GM18867 (cell line): ENCODE results near the gene HIP1.
"Not testable (repeated sequence)": the region's sequence is repeated elsewhere in the genome, so short reads cannot be mapped to it uniquely, and the experiment has no call there.

Experiments used
- ATAC-seq: cut with Tn5 transposase; IDR thresholded peaks from one replicate; pipeline ENCODE4 v1.9.1; 2021; ENCODE audit warnings: mild to moderate bottlenecking, moderate library complexity; ENCODE audit not compliant: unreplicated experiment

HIP1 gene

DNA sequence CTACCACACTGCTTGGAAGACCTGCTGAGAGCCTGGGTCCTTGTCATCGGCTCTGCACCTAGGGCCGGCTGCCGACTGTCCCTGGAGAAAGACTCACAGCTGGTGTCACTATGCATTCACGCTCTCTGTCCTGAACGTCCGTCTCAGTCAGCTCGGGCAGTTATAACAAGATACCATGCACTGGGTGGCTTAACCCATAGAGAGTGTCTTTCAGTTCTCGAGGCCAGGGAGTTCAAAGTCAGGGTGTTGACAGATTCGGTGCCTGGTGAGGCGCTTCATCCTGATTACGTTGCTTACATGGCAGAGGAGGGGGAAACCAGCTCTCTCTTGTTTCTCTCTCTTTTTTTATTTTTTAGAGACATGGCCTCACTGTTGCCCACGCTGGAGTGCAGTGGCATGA, 155.5 kb downstream of the HIP1 start:
- ATAC-seq = no peak

DNA sequence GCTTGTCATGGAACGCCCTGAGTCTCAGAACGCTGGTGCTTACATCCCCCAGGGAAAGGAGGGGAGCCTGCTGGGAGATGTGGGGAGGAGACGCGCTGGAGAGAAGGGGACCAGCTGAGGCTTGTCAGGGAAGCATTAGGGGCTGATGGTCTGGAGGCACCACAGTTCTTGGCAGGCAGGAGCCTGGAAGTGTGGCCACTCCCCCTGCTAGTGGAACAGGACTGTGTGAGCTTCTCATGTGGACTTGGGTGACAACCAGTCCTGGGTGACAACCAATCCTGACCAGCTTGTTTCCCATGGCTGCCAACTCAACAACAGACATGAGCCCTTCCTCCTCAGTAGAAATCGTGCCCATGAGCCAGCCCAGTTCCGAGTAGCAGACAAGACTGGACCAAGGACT, 158.8 kb downstream of the HIP1 start:
- ATAC-seq = no peak

DNA sequence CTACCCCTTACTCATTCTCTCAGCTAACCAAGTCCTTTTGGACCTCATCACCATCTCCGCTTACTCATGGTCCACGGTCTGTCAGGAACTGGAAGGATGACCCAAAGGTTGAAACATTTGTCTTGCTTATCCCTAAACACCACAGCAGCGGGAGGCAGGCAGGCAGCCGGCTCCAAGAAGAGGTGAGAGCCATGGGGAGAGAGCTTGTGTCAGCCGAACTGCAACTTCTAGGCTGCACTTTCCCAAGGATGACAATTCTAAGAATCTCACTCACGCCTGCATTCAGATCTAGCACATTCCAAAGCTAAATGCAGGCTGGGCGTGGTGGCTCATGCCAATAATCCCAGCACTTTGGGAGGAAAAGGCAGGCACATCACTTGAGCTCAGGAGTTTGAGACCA, 160.7 kb downstream of the HIP1 start:
- ATAC-seq = no peak

DNA sequence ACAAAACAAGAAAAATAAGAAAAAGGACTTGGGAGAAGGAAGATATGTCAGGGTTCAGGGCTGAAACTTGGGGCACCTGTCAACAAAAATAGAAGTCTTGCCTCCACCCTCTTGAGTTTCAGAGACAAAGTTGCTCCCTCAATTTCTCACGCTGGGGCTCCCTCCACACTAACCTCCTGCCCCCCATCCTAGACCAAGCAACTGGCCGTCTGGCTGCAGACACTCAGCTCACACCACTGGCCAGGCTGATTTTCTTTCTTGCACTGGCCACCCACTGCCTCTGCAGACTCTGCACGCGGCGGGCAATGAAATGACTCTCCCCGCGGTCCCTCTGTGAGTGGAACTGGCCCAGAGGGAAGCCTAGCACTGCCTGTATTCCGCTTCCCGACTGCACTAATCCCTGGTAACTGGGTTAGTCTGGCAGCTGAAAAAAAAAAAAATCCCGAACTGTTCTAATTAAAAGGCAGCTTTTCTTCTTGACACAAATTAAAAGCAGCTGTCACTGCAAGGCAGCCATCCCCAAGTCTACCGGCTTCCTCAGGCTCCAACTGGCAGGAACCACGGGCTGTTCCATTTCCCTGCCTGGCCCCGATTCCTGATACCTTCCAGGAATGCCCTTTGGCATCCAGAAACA, 163.1 kb downstream of the HIP1 start:
- ATAC-seq = no peak

DNA sequence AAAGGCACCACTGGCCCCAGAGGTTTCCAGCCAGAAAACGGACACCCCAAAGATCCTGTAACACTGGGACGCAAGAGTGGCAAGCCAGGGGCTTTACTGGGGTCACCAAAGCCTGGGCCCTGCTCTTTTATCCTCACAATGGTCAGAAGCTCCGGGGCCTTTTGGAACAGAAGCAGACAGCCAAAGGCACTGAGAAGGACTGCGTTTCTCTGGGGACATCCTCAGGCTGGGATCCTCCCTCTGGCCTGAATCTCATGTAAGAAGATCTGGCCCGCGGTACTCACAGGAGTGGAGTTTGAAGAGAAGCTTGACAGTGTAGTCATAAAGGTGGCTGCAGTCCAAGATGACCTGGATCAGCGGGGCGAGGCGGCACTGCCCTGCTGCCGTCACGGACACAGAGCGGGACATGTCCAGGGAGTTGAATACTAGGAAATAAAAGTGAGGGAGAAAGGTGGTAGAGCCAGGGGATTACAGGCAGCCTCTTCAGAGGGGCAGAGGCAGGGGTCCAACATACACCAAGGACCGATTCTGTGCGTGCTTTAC, 165.2 kb downstream of the HIP1 start:
- no peak for ATAC-seq

- ATAC-seq = no peak
Measured at GRCh38 chr7:75572814-75573213, 165.9 kb downstream of the HIP1 start.

- ATAC-seq = no peak
Measured at GRCh38 chr7:75572396-75572795, 166.3 kb downstream of the HIP1 start.

GRCh38 chr7:75571209-75571608, 167.5 kb downstream of the HIP1 start:
- ATAC-seq = no peak

DNA sequence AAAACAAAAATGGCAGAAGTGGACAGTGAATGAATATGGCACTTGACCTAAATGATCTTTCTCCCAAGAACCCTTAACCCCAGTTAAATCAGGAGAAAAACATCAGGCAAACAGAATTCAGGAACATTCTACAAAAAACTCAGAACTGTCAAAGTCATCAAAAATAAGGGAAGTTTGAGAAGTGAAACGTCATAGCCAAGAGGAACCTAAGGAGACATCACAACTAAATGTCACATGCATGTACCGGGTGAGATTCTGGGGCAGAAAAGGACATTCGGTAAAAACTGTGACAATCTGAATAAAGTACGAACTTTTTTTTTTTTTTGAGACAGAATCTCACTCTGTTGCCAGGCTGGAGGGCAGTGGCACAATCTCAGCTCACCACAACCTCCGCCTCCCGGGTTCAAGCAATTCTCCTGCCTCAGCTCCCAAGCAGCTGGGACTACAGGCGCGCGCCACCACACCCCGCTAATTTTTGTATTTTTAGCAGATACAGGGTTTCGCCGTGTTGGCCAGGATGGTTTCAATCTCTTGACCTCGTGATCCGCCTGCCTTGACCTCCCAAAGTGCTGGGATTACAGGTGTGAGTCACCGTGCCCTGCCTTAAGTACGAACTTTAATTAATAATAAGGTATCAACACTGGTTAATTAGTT, 169.0 kb downstream of the HIP1 start:
- ATAC-seq = not testable (repeated sequence)

GRCh38 chr7:75567948-75568595, 170.7 kb downstream of the HIP1 start:
- no peak for ATAC-seq

DNA sequence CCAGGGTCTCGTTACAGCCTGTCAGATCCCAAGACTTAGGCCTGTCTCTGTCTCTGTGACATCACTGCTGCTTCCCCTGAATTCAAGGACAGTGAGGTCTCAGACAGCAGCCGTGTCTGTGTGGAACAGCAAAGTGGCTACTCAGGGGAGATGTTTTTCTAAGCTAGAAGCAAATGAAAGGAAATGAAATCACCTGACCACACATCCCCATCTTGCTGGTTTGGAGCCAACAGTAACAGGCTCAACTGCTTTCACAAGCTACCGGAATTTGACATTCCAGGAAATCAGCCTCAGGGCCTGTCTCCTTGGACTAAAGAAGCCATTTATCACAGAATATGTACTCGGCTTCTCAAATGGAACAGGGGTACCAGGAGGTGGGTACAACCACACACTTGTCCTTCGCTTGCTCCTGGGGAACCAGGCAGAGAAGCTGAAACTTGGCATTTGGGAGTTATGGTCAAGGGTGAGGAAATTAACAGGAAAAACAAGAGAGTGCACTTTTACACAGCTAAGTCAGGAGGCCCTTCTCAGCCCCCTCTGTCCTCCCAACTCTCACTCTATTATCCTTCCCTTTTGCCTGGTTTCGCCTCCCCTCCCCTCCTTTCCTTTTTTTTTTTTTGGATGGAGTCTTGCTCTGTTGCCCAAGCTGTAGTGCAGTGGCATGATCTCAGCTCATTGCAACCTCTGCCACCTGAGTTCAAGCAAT, 173.5 kb downstream of the HIP1 start:
- no peak for ATAC-seq

DNA sequence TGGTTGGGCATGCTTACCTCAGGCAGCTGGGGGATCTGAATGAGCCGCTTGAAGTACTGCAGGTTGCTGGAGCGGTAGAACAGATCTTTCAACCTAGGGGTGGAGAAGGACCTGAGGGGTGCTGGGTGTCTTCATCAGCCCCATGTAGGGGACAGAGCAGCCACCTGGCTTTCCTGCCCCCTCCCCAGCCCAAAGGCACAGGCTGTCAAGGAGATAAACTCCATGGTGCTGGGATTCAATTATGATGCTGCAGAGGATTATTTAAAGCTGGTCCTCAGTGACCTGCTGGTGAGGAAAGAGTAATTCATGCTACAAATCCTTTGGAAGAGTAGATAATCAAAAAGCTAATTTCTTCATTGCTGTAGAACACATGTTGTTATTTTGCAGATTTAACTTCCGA, 175.6 kb downstream of the HIP1 start:
- no peak for ATAC-seq

- ATAC-seq = no peak
Measured at GRCh38 chr7:75559976-75560365, 178.8 kb downstream of the HIP1 start.

GRCh38 chr7:75559355-75559975, 179.3 kb downstream of the HIP1 start:
- ATAC-seq = no peak

DNA sequence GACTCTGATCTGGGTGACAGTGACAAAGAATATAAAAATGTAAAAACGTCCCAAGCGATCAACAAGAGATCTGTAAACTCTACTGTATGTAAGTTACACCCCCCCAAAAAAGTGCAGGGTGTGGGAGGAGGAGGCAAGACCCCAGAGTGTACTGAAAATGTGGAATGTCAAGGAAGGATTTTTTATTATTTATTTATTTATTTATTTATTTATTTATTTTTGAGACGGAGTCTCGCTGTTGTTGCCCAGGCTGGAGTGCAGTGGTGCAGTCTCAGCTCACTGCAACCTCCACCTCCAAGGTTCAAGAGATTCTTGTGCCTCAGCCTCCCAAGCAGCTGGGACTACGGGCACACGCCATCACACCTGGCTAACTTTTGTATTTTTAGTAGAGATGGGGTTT, 181.9 kb downstream of the HIP1 start:
- not testable (repeated sequence) for ATAC-seq

- ATAC-seq = no peak
Measured at GRCh38 chr7:75555736-75556135, 183.0 kb downstream of the HIP1 start.

DNA sequence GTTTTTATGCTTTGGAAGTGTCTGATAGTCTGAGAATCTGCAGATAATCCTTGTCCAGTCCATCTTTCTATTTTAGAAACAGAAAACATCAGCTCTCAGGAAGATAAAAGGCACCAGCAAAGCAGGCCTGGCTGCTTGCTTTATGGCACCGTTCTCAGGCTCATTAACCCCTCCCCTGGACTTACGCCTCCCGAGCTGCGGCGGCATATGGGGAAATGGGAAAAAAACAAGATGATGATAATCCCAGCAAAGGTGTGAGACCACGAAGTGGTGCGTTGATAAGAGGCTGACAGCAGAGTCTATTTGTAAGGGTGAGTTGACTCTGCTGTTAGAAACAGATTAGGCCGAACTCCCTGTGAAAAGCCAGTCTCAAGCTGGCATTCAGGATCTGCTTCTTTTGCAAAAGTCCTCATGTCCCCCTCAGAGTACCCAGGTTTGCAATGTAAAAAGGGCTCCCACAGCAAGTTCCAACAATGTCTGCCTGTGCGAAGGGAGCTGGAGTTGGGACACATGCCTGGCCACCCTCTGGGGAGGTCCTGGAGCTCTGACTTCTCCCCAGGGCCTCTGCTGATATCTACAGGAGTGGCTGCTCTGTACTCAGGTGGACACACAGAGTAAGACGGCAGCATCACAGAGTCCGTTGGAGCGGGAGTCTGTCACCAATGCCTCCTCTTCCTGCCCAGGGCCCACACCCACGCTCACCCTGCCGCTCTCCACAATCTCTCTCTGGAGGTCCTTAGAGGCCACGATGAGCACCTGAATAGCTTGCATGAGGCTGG, 192.3 kb downstream of the HIP1 start:
- no peak for ATAC-seq

GRCh38 chr7:75537731-75538130, 201.0 kb downstream of the HIP1 start:
- ATAC-seq = no peak

- no peak for ATAC-seq
Measured at GRCh38 chr7:75536940-75537538, 201.7 kb downstream of the HIP1 start.

- no peak for ATAC-seq
Measured at GRCh38 chr7:75536491-75536890, 202.2 kb downstream of the HIP1 start.
